AG10803 (cell line): ENCODE results near the gene TFCP2L1.

Experiments
- DNase-seq: peaks from one replicate; pipeline ENCODE4 v3.0.0; 2010; ENCODE audit warnings: low read depth
- H3K4me3 ChIP-seq: 2 replicates; pipeline ENCODE4 v1.5.1; 2011; ENCODE audit warnings: mild to moderate bottlenecking, low read length, control low read depth
- TF ChIP-seq, protein P1 (sequence below): conservative IDR thresholded peaks from 2 replicates; pipeline ENCODE4 v1.5.1; 2011; ENCODE audit warnings: mild to moderate bottlenecking, low read length, control low read depth, inconsistent platforms

Gene TFCP2L1

DNA sequence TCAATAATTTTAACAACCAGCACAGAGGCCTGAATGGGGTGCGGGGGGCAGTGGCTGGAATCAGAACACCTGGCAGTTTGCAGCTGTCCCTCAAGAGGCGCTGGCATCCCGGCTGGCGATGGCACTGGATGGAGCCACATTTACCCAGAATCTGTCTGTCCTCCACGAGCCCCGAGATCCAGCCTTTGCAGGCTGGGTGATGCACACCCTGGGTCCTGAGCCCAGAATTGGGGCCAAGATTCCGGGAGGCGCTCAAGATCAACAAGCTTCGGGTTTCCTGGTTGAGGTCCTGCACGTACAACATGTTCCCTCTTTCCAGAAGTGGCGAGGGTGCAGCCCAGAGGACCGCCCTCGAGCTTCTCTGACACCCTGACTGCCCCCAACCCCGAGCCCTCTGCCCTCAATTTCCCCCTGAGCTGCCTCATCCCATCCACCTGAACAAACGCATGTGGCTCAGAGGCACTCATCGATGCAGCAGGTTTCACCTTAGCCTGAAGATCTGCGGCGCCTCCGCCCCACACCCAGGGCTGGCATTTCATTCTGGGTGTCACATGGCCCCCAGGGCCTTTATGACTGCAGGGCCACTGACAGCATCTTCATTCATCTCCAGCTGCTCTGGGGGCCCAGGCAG lies 97.5 kb downstream of the TFCP2L1 start:
- H3K4me3 ChIP-seq, result no peak overlapping the region
- TF ChIP-seq, protein P1, sequence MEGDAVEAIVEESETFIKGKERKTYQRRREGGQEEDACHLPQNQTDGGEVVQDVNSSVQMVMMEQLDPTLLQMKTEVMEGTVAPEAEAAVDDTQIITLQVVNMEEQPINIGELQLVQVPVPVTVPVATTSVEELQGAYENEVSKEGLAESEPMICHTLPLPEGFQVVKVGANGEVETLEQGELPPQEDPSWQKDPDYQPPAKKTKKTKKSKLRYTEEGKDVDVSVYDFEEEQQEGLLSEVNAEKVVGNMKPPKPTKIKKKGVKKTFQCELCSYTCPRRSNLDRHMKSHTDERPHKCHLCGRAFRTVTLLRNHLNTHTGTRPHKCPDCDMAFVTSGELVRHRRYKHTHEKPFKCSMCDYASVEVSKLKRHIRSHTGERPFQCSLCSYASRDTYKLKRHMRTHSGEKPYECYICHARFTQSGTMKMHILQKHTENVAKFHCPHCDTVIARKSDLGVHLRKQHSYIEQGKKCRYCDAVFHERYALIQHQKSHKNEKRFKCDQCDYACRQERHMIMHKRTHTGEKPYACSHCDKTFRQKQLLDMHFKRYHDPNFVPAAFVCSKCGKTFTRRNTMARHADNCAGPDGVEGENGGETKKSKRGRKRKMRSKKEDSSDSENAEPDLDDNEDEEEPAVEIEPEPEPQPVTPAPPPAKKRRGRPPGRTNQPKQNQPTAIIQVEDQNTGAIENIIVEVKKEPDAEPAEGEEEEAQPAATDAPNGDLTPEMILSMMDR, result no peak
- no peak for DNase-seq

- TF ChIP-seq, protein P1, result no peak
- H3K4me3 ChIP-seq, result no peak overlapping the region
Observed at GRCh38 chr2:121186261-121186660, 98.7 kb downstream of the TFCP2L1 start.

DNA sequence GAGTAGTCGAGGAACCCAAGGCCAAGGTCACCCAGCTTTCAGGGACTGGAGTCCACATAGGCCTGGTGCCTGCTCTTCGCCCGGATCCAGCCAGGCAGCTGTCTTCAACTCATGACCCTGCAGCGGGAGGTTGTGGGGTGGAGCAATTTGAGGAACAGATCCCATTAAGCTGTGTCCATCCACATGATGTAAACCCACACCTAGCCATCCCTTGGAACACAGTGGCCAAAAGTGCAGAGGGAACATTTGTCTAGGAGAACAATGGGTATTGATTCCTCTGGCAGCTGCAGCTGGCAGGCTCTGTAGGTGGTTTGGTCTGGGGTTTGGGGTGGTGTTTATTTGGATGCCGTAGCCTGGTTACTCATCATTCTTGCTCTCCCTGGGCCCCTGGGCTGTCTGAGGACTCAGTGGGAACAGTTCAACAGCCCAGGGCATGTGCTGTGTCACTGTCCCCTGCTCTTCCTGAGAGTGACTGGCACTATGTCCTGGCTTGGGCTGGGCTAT lies 99.4 kb downstream of the TFCP2L1 start:
- DNase-seq, result no peak
- TF ChIP-seq, protein P1, result no peak
- H3K4me3 ChIP-seq, result no peak overlapping the region

More at GRCh38 chr2:121186261-121186660, 98.7 kb downstream of the TFCP2L1 start:
- DNase-seq, result no peak

DNA sequence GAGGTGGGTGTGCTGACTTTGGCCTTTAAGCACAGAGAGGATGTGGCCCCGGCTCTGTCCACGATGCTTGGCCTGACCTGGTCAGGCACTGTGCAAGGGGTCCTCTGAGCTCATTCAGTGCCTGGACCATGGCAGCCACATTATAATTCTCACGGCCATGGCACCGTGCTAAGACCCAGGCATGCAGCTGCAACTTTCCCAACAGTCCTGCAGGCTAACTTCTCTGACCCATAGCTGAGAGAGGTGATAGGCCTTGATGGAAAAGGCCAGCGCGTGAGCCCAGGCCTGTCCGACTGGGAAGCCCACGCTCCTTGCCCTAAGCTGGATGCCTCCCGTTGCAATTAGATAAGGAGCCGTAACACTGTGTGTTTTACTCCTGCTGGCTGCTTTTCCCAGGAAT lies 99.9 kb downstream of the TFCP2L1 start:
- TF ChIP-seq, protein P1, result no peak
- no peak for DNase-seq
- H3K4me3 ChIP-seq, result no peak overlapping the region

DNA sequence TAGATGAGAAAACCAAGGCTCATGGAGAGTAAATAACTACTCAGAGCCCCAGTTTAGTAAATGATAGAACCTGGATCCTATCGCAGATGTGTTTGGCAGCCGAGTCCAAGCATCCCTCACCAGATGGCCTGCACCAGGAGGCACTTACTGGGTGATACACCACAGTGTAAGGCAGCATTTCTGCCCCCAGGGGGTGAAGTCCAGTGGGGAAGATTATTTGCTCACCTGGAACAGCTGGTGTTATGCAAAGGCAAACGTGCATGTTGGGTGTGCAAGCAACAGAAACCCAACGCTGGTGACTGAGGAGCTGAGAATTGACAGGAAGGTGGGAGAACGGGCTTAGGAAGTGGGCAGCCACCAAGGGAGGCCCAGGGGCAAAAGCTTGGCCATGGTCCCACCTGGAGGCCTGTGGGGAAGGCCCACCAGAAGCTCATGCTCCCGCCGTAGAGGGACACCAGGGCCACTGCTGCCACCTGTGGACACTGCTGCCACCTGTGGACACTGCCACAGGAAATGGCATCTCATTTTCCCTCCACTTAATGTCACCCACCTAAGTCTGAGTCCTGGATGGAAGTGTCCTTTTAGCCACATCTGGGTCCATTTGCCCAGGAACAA lies 100.6 kb downstream of the TFCP2L1 start:
- DNase-seq, result no peak
- TF ChIP-seq, protein P1, result no peak
- no peak overlapping the region for H3K4me3 ChIP-seq

GRCh38 chr2:121182520-121182919 lies 102.5 kb downstream of the TFCP2L1 start:
- TF ChIP-seq, protein P1, result no peak
- no peak for DNase-seq
- H3K4me3 ChIP-seq, result no peak overlapping the region

GRCh38 chr2:121179467-121179866 lies 105.5 kb downstream of the TFCP2L1 start:
- TF ChIP-seq, protein P1, result no peak
- DNase-seq, result no peak
- no peak overlapping the region for H3K4me3 ChIP-seq
